Spleen (tissue), 7 donors: ENCODE data around the gene FRMD4B.

Experiments used
- POLR2AphosphoS5 ChIP-seq, 3 donors: sonication (generic); formaldehyde crosslinking; IDR thresholded peaks; one replicate each; pipeline ENCODE4 v1.5.1; 2017; ENCODE audit warnings: antibody characterized with exemption in 3 of 3
- TF ChIP-seq, protein P1 (sequence below), 11 experiments: fragments of 200-600 bp in 7 of 11; fragments of 450-650 bp in 4 of 11; sonication (generic) in 4 of 11; IDR thresholded peaks in 8 of 11; conservative IDR thresholded peaks in 3 of 11; 1 replicate in 7 of 11; 2 replicates in 4 of 11; pipeline versions ENCODE4 v1.4.0 to v1.8.0; 2016 to 2021; ENCODE audit warnings: antibody characterized with exemption in 11 of 11, inconsistent platforms in 4 of 11, mild to moderate bottlenecking in 1 of 11
- donor health status: DM: no; HTN: no; CAD: no; lungs with moderate emphysema.
- donor health status: DM: no; HTN: no; CAD: no.
- donor health status: DM: no; HTN: no; CAD: no.

DNA sequence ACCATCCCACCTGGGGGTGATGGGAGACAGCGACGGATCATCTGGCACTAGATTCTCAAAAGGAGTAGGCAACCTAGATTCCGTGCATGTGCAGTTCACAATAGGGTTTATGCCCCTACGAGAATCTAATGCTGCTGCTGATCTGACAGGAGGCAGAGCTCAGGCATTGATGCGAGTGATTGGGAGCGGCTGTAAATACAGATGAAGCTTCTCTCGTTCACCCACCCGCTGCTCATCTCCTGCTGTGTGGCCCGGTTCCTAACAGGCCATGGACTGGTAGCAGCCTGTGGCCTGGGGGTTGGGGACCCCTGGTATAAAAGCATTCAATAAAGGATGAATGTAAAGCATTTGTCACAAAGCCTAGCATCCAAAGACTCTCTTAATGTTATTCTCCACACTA is 126.8 kb downstream of the FRMD4B start:
- TF ChIP-seq, protein P1, sequence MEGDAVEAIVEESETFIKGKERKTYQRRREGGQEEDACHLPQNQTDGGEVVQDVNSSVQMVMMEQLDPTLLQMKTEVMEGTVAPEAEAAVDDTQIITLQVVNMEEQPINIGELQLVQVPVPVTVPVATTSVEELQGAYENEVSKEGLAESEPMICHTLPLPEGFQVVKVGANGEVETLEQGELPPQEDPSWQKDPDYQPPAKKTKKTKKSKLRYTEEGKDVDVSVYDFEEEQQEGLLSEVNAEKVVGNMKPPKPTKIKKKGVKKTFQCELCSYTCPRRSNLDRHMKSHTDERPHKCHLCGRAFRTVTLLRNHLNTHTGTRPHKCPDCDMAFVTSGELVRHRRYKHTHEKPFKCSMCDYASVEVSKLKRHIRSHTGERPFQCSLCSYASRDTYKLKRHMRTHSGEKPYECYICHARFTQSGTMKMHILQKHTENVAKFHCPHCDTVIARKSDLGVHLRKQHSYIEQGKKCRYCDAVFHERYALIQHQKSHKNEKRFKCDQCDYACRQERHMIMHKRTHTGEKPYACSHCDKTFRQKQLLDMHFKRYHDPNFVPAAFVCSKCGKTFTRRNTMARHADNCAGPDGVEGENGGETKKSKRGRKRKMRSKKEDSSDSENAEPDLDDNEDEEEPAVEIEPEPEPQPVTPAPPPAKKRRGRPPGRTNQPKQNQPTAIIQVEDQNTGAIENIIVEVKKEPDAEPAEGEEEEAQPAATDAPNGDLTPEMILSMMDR (IDR thresholded peaks at IDR 0.05 in 8 of 11, conservative IDR thresholded peaks at IDR 0.05 in 3 of 11): no peak
- no peak for TF ChIP-seq POLR2AphosphoS5 (IDR thresholded peaks at IDR 0.05)
